Measurements from ENCODE around the gene ABCA12.

DNA sequence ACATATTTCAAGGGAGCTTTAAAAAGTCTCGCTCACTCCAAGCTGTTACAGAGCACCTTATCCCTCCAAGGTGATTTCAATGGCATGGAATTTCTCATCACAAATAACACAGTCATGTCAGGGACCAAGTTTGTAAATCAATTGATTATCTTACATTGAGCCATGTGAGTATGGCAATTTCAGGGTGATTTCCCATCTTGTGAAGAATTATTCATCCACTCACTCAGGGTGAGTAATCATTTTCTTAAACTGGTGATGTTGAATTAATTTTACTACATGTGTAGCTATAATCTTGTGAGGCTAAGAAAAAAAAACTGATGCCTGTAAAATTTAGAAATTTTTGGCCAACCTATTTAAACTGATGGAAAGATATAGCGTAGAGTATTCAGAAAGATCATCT lies 3.3 kb upstream of the ABCA12 start:
- TF ChIP-seq, protein P1, sequence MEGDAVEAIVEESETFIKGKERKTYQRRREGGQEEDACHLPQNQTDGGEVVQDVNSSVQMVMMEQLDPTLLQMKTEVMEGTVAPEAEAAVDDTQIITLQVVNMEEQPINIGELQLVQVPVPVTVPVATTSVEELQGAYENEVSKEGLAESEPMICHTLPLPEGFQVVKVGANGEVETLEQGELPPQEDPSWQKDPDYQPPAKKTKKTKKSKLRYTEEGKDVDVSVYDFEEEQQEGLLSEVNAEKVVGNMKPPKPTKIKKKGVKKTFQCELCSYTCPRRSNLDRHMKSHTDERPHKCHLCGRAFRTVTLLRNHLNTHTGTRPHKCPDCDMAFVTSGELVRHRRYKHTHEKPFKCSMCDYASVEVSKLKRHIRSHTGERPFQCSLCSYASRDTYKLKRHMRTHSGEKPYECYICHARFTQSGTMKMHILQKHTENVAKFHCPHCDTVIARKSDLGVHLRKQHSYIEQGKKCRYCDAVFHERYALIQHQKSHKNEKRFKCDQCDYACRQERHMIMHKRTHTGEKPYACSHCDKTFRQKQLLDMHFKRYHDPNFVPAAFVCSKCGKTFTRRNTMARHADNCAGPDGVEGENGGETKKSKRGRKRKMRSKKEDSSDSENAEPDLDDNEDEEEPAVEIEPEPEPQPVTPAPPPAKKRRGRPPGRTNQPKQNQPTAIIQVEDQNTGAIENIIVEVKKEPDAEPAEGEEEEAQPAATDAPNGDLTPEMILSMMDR (IDR thresholded peaks at IDR 0.05) = no peak
- no peak for TF ChIP-seq NFIC (IDR thresholded peaks at IDR 0.05; ENCODE audit: borderline replicate concordance)
- no peak for TF ChIP-seq FOSL2 (IDR thresholded peaks at IDR 0.05; ENCODE audit: borderline replicate concordance, low read depth)
- no peak for TF ChIP-seq TCF12 (IDR thresholded peaks at IDR 0.05)
